IPS-18c (cell line): ENCODE measurements around the gene WNT10A.
"Not testable (repeated sequence)": the region's sequence is repeated elsewhere in the genome, so short reads cannot be mapped to it uniquely, and the experiment has no call there.

Experiments used
- H3K4me3 ChIP-seq: 2 replicates; pipeline ENCODE4 v1.7.0; 2013; ENCODE audit warnings: low read depth, mild to moderate bottlenecking, low read length, moderate library complexity; ENCODE audit not compliant: insufficient read depth
- H3K9me3 ChIP-seq: one replicate; pipeline ENCODE4 v1.6.1; 2013; ENCODE audit warnings: mild to moderate bottlenecking, low read length, moderate library complexity; ENCODE audit not compliant: control insufficient read depth, insufficient read depth

WNT10A gene

GRCh38 chr2:218896501-218897393 lies 16.1 kb downstream of the WNT10A start:
- H3K4me3 ChIP-seq = peak overlapping the region; percentile 36
- H3K9me3 ChIP-seq = no peaks in the 10 kb centered on the region

DNA sequence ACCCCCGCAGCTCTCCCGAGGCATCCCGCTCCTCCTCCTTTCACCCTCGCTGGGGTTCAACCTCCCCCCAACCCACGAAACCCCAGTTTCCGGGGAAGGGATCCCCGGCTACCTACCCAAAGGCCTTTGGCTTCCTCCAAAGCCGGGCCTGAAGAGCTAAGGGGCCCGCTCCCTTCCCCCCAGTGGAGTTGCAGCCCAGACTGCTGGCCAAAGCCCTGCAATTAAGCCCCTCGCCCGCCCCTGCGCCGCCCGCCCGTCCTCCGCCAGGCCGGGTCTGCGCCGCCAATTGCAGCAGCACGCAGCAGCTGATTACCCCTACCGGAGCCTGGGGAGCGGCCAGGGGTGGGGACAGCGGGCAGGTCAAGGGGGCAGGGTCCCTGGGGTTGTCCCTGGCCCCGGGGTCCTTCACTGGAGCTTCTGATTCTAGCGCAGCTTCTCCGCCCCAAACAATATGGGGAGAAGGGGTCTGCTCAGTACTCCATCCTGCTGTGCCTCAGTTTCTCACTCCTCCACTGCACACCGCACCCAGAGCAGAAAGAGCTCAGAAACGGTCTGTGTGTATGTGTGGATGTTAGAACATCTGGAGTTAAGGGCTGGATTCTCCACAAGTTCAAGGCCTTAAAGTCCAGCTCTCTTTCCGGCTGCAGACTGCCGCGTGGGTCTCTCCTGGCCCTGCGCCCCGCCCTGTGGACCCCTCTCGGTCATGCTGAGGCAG lies 16.9 kb downstream of the WNT10A start:
- Histone ChIP-seq H3K4me3 (peak overlapping the region; percentile 36), H3K9me3 (no peaks in the 10 kb centered on the region)

DNA sequence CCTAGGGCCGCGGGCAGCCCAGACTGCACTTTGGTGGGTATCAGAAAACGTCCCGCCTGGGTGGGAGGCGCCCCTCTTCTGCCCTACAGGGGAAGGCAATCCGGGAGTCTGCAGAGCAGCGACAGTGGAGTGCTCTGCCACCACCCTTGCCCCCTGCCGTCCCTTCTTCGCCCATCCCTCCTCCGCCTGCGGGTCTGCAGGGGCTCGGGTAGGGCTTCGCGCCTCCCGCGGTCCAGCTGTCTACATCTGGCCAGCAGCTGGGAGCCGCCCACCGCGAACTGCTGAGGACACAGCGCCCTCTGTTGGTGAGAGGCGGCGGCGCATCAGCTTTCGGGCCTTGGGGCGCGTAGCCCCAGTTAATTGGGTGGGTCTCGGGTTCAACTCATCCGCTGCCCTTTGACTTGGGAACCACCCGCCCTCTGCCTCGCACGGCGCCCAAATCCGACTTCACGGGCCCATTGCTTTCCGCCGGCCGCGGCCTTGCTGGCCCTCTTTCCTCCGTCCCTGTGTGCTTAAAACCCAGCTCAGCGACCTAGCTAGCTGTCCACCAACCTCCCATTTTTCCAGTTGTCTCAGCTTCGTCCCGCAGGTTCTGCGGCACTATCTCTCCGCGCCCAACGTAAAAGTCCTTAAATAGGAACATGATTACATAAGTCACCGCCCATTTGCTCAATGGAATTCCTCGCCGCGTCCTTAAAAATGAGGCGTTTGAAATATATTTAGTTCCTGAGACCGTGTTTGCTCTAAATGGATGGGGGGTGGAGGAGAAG lies 17.6 kb downstream of the WNT10A start:
- H3K4me3 ChIP-seq = no peak overlapping the region; the same call in 1 of the 2 replicates
- H3K9me3 ChIP-seq = no peaks in the 10 kb centered on the region

GRCh38 chr2:218899147-218899546 lies 18.5 kb downstream of the WNT10A start:
- no peak overlapping the region for H3K4me3 ChIP-seq
- no peaks in the 10 kb centered on the region for H3K9me3 ChIP-seq

- H3K4me3 ChIP-seq = no peak overlapping the region
Measured at GRCh38 chr2:218902427-218902826, 21.8 kb downstream of the WNT10A start.

GRCh38 chr2:218904176-218904575 lies 23.5 kb downstream of the WNT10A start:
- no peak overlapping the region for H3K4me3 ChIP-seq
- no peaks in the 10 kb centered on the region for H3K9me3 ChIP-seq

More at GRCh38 chr2:218902427-218902826, 21.8 kb downstream of the WNT10A start:
- H3K9me3 ChIP-seq = no peaks in the 10 kb centered on the region

DNA sequence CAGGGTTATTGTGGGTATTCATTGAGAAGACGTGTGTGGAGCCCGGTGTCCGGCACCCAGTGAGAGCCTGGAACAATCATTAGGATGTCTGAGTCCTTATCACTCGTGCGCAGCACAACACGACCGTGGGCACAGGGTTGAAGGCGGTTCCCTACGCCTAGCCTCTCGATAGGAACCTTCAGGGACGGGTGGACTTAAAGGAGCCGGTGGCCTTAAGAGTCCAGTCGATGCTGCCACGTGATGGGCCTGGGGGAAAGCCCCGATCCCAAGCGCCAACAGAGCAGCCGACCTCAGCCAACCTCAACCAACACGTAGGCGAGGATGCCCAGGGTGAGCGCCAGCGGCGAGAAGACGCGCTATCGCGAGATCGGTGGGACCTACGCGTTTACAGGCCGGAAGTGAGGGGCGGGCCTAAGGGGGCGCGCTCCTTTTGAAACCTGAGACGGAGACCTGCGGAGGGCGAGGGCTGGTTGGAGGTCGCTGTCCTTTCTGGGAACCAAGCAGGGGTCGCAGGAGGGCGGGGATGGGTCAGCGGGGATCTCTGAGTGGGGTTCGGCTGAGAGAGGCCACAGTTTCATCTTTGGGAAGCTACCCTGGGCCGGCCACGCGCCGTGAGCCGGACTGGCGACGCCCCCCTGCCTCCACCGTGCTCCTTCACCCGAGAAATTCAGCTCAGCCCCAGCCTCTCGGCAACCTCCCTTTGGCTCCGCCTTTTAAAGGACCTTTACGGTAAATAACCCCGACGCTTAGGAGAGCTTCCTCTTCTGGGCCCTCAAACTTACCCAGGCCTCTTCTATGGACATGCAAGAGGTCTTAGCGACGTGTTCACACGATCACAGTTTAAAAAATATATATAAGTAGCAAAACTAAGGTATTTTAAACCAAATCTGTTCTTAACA lies 28.3 kb downstream of the WNT10A start:
- peak overlapping the region; percentile 71 for H3K4me3 ChIP-seq
- peaks cover 2% of the 10 kb centered on the region for H3K9me3 ChIP-seq

DNA sequence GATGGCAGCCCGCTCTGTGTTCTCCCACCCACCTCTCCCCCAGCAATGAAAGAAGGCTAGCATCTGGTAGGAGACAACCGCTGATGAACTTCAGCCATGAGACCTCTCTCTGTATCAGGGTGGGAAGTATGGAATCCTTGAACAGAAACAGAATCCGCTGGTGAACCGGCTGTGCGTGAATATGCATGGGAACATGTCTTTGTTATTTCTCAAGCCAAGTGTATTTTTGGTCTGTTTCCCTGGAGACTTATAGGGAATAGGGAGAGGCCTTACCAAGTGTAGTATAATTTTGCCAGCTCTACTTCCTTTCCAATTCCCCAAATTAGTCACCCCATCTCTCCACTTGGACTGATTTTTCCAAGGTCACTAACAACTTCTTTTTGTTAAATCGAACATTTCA lies 30.1 kb downstream of the WNT10A start:
- peaks cover 2% of the 10 kb centered on the region for H3K9me3 ChIP-seq
- H3K4me3 ChIP-seq = no peak overlapping the region

GRCh38 chr2:218920504-218920903 lies 39.9 kb downstream of the WNT10A start:
- peaks cover 8% of the 10 kb centered on the region for H3K9me3 ChIP-seq
- no peak overlapping the region for H3K4me3 ChIP-seq

DNA sequence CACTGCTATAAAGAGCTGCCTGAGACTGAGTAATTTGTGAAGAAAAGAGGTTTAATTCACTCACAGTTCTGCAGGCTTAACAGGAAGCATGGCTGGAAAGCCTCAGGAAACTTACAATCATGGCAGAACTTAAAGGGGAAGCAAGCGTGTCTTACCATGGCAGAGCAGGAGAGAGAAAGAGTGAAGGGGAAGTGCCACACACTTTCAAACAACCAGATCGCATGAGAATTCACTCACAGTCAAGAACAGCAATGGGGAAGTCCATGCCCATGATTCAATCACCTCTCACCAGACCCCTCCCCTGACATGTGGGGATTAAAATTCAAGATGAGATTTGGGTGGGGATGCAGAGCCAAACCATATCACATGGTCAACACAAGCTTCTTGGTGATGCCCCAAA lies 44.1 kb downstream of the WNT10A start:
- no peak overlapping the region for H3K4me3 ChIP-seq
- H3K9me3 ChIP-seq = peaks cover 9% of the 10 kb centered on the region

DNA sequence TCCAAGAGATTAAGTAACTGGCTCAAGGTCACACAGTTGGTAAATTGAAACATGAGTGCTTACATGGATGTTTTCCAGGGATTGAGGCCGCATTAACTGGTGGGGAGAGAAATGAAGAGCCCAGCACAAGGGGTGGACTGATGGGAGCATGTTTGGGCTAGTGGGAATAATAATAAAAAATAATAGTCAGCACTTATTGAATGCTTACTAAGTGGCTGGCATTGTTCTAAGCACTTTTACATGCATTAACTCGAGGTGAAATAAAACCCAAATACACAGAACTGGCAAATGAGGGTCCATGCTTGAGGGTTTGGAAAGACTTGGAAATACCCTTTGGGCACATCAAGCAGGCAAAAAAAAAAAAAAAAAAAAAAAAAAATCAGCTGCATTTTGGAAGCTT lies 44.8 kb downstream of the WNT10A start:
- peaks cover 9% of the 10 kb centered on the region for H3K9me3 ChIP-seq

GRCh38 chr2:218927422-218927821 lies 46.8 kb downstream of the WNT10A start:
- H3K4me3 ChIP-seq = no peak overlapping the region
- H3K9me3 ChIP-seq = peaks cover 11% of the 10 kb centered on the region

More for the DNA sequence above, 44.8 kb downstream of the WNT10A start:
- no peak overlapping the region for H3K4me3 ChIP-seq

DNA sequence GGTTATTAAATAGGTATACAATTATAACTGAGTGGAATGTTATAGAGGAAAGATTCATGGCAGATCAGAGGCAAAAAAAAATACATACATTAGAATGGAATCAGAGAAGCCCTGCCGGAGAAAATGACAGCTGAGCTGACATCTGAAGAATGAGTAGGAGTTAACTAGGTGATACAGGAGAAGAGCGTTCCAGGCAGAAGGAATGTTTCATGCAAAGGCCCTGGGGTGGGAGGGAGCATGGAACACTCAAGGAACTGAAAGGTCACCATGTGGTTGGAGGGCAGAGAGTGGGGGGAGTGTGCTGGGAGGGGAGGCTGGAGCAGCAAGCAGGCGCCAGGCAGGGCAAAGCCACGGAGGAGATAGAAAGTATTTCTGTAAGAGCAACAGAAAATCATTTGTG lies 47.2 kb downstream of the WNT10A start:
- Histone ChIP-seq H3K4me3 (no peak overlapping the region), H3K9me3 (peaks cover 13% of the 10 kb centered on the region)

GRCh38 chr2:218930488-218930887 lies 49.8 kb downstream of the WNT10A start:
- H3K4me3 ChIP-seq = not testable (repeated sequence)

GRCh38 chr2:218931751-218932150 lies 51.1 kb downstream of the WNT10A start:
- not testable (repeated sequence) for H3K4me3 ChIP-seq

More at GRCh38 chr2:218930488-218930887, 49.8 kb downstream of the WNT10A start:
- not testable (repeated sequence) for H3K9me3 ChIP-seq

More at GRCh38 chr2:218931751-218932150, 51.1 kb downstream of the WNT10A start:
- H3K9me3 ChIP-seq = not testable (repeated sequence)
